ENCODE data around the gene ALG1. TPM values are rescaled to one million over a fixed set of nuclear protein-coding genes. Genes with fewer than 3 reads are reported as not detected.

The ALG1 gene
- total RNA-seq, 4 donors from 2014 or later = 4.8 to 17.1 (median 9.7) TPM

GRCh38 chr16:5026664-5027063 lies 45.0 kb upstream of the ALG1 start:
- Histone ChIP-seq H3K4me1 (peaks cover 10 to 22% of the 10 kb centered on the region in 2 donors), H3K27ac (no peak overlapping the region), H3K36me3 (peaks cover 0 to 11% of the 10 kb centered on the region in 2 donors), H3K4me3 (no peak overlapping the region), H3K27me3 (no peaks in the 10 kb centered on the region), H3K9me3 (no peaks in the 10 kb centered on the region)
- in situ Hi-C loops (cut with MboI; ENCODE audit: low sequenced_read_pairs in 4 of 4) = no loop called here
- DNase-seq (no peak), ATAC-seq (no peak)
- intact Hi-C loops (cut with DNase I; ENCODE audit: low total_unique reads) = no loop called here
- no peak for TF ChIP-seq POLR2A (IDR thresholded peaks at IDR 0.05)
- TF ChIP-seq CTCF (IDR thresholded peaks at IDR 0.05 in 4 of 5, conservative IDR thresholded peaks at IDR 0.05 in 1 of 5) = no peak

- Histone ChIP-seq H3K27me3 (no peaks in the 10 kb centered on the region), H3K9me3 (no peaks in the 10 kb centered on the region), H3K27ac (no peak overlapping the region), H3K36me3 (peaks cover 0 to 11% of the 10 kb centered on the region in 2 donors), H3K4me3 (no peak overlapping the region), H3K4me1 (peaks cover 10 to 19% of the 10 kb centered on the region in 2 donors)
- in situ Hi-C loops (cut with MboI; ENCODE audit: low sequenced_read_pairs in 4 of 4) (no loop called here), intact Hi-C loops (cut with DNase I; ENCODE audit: low total_unique reads) (no loop called here)
- ATAC-seq (no peak), DNase-seq (no peak)
- no peak for TF ChIP-seq POLR2A (IDR thresholded peaks at IDR 0.05)
- no peak for TF ChIP-seq CTCF (IDR thresholded peaks at IDR 0.05 in 4 of 5, conservative IDR thresholded peaks at IDR 0.05 in 1 of 5)
Observed at GRCh38 chr16:5027086-5027485, 44.6 kb upstream of the ALG1 start.

GRCh38 chr16:5027575-5028235 lies 43.9 kb upstream of the ALG1 start:
- Histone ChIP-seq H3K4me3 (no peak overlapping the region), H3K4me1 (peaks cover 13 to 14% of the 10 kb centered on the region in 2 donors), H3K27me3 (no peaks in the 10 kb centered on the region), H3K36me3 (peaks cover 0 to 11% of the 10 kb centered on the region in 2 donors), H3K9me3 (no peaks in the 10 kb centered on the region), H3K27ac (no peak overlapping the region)
- intact Hi-C loops (cut with DNase I; ENCODE audit: low total_unique reads) = no loop called here
- no peak for DNase-seq
- in situ Hi-C loops (cut with MboI; ENCODE audit: low sequenced_read_pairs in 4 of 4) = no loop called here
- TF ChIP-seq POLR2A (IDR thresholded peaks at IDR 0.05) = no peak
- no peak for TF ChIP-seq CTCF (IDR thresholded peaks at IDR 0.05 in 4 of 5, conservative IDR thresholded peaks at IDR 0.05 in 1 of 5)
- ATAC-seq = no peak

GRCh38 chr16:5028950-5029475 lies 42.6 kb upstream of the ALG1 start:
- in situ Hi-C loops (cut with MboI; ENCODE audit: low sequenced_read_pairs in 4 of 4) = no loop called here
- intact Hi-C loops (cut with DNase I; ENCODE audit: low total_unique reads) = no loop called here
- no peaks in the 10 kb centered on the region for H3K27me3 ChIP-seq

More at GRCh38 chr16:5028950-5029475, 42.6 kb upstream of the ALG1 start:
- peaks cover 0 to 11% of the 10 kb centered on the region in 2 donors for H3K36me3 ChIP-seq
- TF ChIP-seq CTCF (IDR thresholded peaks at IDR 0.05 in 4 of 5, conservative IDR thresholded peaks at IDR 0.05 in 1 of 5) = no peak
- no peak for TF ChIP-seq POLR2A (IDR thresholded peaks at IDR 0.05)
- H3K4me1 ChIP-seq = peaks cover 13 to 20% of the 10 kb centered on the region in 2 donors
- DNase-seq (no peak), ATAC-seq (no peak)
- no peaks in the 10 kb centered on the region for H3K9me3 ChIP-seq
- H3K27ac ChIP-seq = no peak overlapping the region
- H3K4me3 ChIP-seq = no peak overlapping the region
